Subcutaneous adipose tissue (tissue), 4 donors: ENCODE measurements around the gene GNAT1. TPM values are rescaled to one million over a fixed set of nuclear protein-coding genes. Genes with fewer than 3 reads are reported as not detected.

Source experiments
- CTCF ChIP-seq: fragments of 450-650 bp; IDR thresholded peaks from one replicate; pipeline ENCODE4 v1.5.1; 2016; ENCODE audit warnings: low read depth, mild to moderate bottlenecking, control low read depth, antibody characterized with exemption, moderate library complexity
- total RNA-seq, 4 donors: library from RNA; depleted of rRNA; stranded (reverse); fragments of >200 nt; gene quantifications; one replicate each; pipeline ENCODE4 v1.1.0, GENCODE V29; 2016

The GNAT1 gene
- total RNA-seq, 4 donors from 2014 or later: not detected

- no peak for TF ChIP-seq CTCF
Measured at GRCh38 chr3:50212502-50212901, 21.1 kb downstream of the GNAT1 start.

- no peak for TF ChIP-seq CTCF
Measured at GRCh38 chr3:50212971-50213370, 21.6 kb downstream of the GNAT1 start.

- no peak for TF ChIP-seq CTCF
Measured at GRCh38 chr3:50213373-50213772, 22.0 kb downstream of the GNAT1 start.

- TF ChIP-seq CTCF: no peak
Measured at GRCh38 chr3:50214824-50215223, 23.4 kb downstream of the GNAT1 start.

GRCh38 chr3:50215529-50215928 lies 24.1 kb downstream of the GNAT1 start:
- no peak for TF ChIP-seq CTCF

GRCh38 chr3:50217681-50218080 lies 26.3 kb downstream of the GNAT1 start:
- TF ChIP-seq CTCF: no peak

- TF ChIP-seq CTCF: no peak
Measured at GRCh38 chr3:50218448-50218847, 27.0 kb downstream of the GNAT1 start.
